Osteocyte (in vitro differentiated cells): ENCODE data around the gene CLNS1A. TPM values are rescaled to one million over a fixed set of nuclear protein-coding genes. Genes with fewer than 3 reads are reported as not detected.
A peak's percentile ranks its signal among the peaks of the same experiment; 100 is the strongest.
"Not testable (repeated sequence)": the region's sequence is repeated elsewhere in the genome, so short reads cannot be mapped to it uniquely, and the experiment has no call there.

Experiments
- DNase-seq: peaks from one replicate; pipeline ENCODE4 v3.0.0; 2021; ENCODE audit warnings: mixed read lengths; ENCODE audit not compliant: unreplicated experiment; ENCODE audit errors: extremely low spot score
- H3K27ac Mint-ChIP-seq: one replicate; pipeline ENCODE4 v1.8.0; 2021; ENCODE audit warnings: mild to moderate bottlenecking, mixed read lengths; ENCODE audit not compliant: unreplicated experiment
- H3K27me3 Mint-ChIP-seq: one replicate; pipeline ENCODE4 v1.8.0; 2021; ENCODE audit warnings: mixed read lengths; ENCODE audit not compliant: unreplicated experiment
- H3K36me3 Mint-ChIP-seq: one replicate; pipeline ENCODE4 v1.8.0; 2021; ENCODE audit warnings: mixed read lengths; ENCODE audit not compliant: unreplicated experiment
- H3K4me1 Mint-ChIP-seq: one replicate; pipeline ENCODE4 v1.8.0; 2021; ENCODE audit warnings: mixed read lengths; ENCODE audit not compliant: unreplicated experiment
- H3K4me3 Mint-ChIP-seq: one replicate; pipeline ENCODE4 v1.8.0; 2021; ENCODE audit warnings: mild to moderate bottlenecking, moderate library complexity, mixed read lengths; ENCODE audit not compliant: unreplicated experiment
- H3K9me3 Mint-ChIP-seq: one replicate; pipeline ENCODE4 v1.8.0; 2021; ENCODE audit warnings: mixed read lengths; ENCODE audit not compliant: unreplicated experiment
- CTCF ChIP-seq: fragments of 200-600 bp; sonication (generic); IDR thresholded peaks from 2 replicates; pipeline ENCODE4 v1.5.0; 2021; ENCODE audit warnings: antibody characterized with exemption, mild to moderate bottlenecking, moderate library complexity
- total RNA-seq: library from RNA; stranded (reverse); gene quantifications from 2 replicates; pipeline ENCODE4 v1.2.1, GENCODE V29; 2021

The CLNS1A gene
- total RNA-seq, 1 donor from 2014 or later, result 88.0 TPM

- peaks cover 5% of the 10 kb centered on the region for H3K27me3 Mint-ChIP-seq
- H3K4me1 Mint-ChIP-seq, result peaks cover 15% of the 10 kb centered on the region
- H3K9me3 Mint-ChIP-seq, result no peaks in the 10 kb centered on the region
- no peak for TF ChIP-seq CTCF
- peak within 1 kb of the TSS; percentile 75 for H3K27ac Mint-ChIP-seq
- no peaks in the 10 kb centered on the region for H3K36me3 Mint-ChIP-seq
- DNase-seq, result peak; percentile 91
- H3K4me3 Mint-ChIP-seq, result peak within 1 kb of the TSS; percentile 85
These were observed 47.9 kb downstream of the CLNS1A start, which contains the start of gene AQP11 for GRCh38 chr11:77589521-77590193. Gene AQP11 (plus strand): TSS chr11:77589953. CDS start chr11:77589993, 40 bp downstream.

GRCh38 chr11:77589181-77589520 is 48.4 kb downstream of the CLNS1A start:
- Mint-ChIP-seq H3K9me3 (no peaks in the 10 kb centered on the region), H3K27me3 (peaks cover 5% of the 10 kb centered on the region), H3K27ac (peak overlapping the region; percentile 75), H3K4me3 (peak overlapping the region; percentile 85), H3K4me1 (peaks cover 15% of the 10 kb centered on the region), H3K36me3 (no peaks in the 10 kb centered on the region)
- no peak for DNase-seq
- no peak for TF ChIP-seq CTCF

GRCh38 chr11:77580712-77581337 is 56.8 kb downstream of the CLNS1A start:
- no peaks in the 10 kb centered on the region for H3K27me3 Mint-ChIP-seq
- H3K4me1 Mint-ChIP-seq, result no peaks in the 10 kb centered on the region
- no peak overlapping the region for H3K4me3 Mint-ChIP-seq
- no peak for TF ChIP-seq CTCF
- H3K27ac Mint-ChIP-seq, result no peak overlapping the region
- no peak for DNase-seq
- H3K36me3 Mint-ChIP-seq, result no peaks in the 10 kb centered on the region
- peaks cover 4% of the 10 kb centered on the region for H3K9me3 Mint-ChIP-seq

GRCh38 chr11:77575428-77575827 is 62.2 kb downstream of the CLNS1A start:
- H3K4me1 Mint-ChIP-seq, H3K9me3 Mint-ChIP-seq, H3K36me3 Mint-ChIP-seq, H3K4me3 Mint-ChIP-seq, DNase-seq, H3K27ac Mint-ChIP-seq, H3K27me3 Mint-ChIP-seq: not testable (repeated sequence)

GRCh38 chr11:77570896-77571295 is 66.7 kb downstream of the CLNS1A start:
- peaks cover 11% of the 10 kb centered on the region for H3K27me3 Mint-ChIP-seq
- not testable (repeated sequence) for DNase-seq, H3K9me3 Mint-ChIP-seq, H3K4me1 Mint-ChIP-seq, H3K36me3 Mint-ChIP-seq, H3K4me3 Mint-ChIP-seq, H3K27ac Mint-ChIP-seq

GRCh38 chr11:77569676-77570070 is 67.9 kb downstream of the CLNS1A start:
- Mint-ChIP-seq H3K27ac (no peak overlapping the region), H3K36me3 (no peaks in the 10 kb centered on the region), H3K27me3 (peaks cover 14% of the 10 kb centered on the region), H3K9me3 (peaks cover 4% of the 10 kb centered on the region), H3K4me1 (peaks cover 2% of the 10 kb centered on the region), H3K4me3 (no peak overlapping the region)
- no peak for DNase-seq
- no peak for TF ChIP-seq CTCF
